Activated CD8-positive, alpha-beta T cell treated with anti-CD3 and anti-CD28 coated beads for 36 hours (primary cell): ENCODE results near the gene ABHD12. TPM values are rescaled to one million over a fixed set of nuclear protein-coding genes. Genes with fewer than 3 reads are reported as not detected.

Experiments used
- ATAC-seq: fragments of 200-7000 bp; cut with Tn5 transposase; one replicate; pipeline ENCODE4 v1.10.0; 2021; ENCODE audit warnings: mild to moderate bottlenecking, moderate library complexity
- CTCF ChIA-PET: fragments of 350-600 bp; sonication (Branson Sonifier 250); formaldehyde crosslinking; loops from one replicate; lab custom pipeline; 2021; ENCODE audit warnings: antibody characterized with exemption; lab: Charles Lee
- POLR2A ChIA-PET: fragments of 350-600 bp; sonication (Branson Sonifier 250); formaldehyde crosslinking; loops from one replicate; lab custom pipeline; 2021; ENCODE audit warnings: antibody characterized with exemption; lab: Charles Lee
- DNase-seq: peaks from one replicate; pipeline ENCODE4 v3.0.0-alpha.2; 2020
- H3K27ac Mint-ChIP-seq: one replicate; pipeline ENCODE4 v1.8.0; 2021; ENCODE audit warnings: mild to moderate bottlenecking, mixed read lengths
- H3K27me3 Mint-ChIP-seq: one replicate; pipeline ENCODE4 v1.8.0; 2021; ENCODE audit warnings: mixed read lengths
- H3K36me3 Mint-ChIP-seq: one replicate; pipeline ENCODE4 v1.8.0; 2021; ENCODE audit warnings: low read depth, mixed read lengths
- H3K4me1 Mint-ChIP-seq: one replicate; pipeline ENCODE4 v1.8.0; 2021; ENCODE audit warnings: low read depth, mixed read lengths
- H3K4me3 Mint-ChIP-seq: one replicate; pipeline ENCODE4 v1.8.0; 2021; ENCODE audit warnings: mild to moderate bottlenecking, moderate library complexity, mixed read lengths
- H3K9me3 Mint-ChIP-seq: one replicate; pipeline ENCODE4 v1.8.0; 2021; ENCODE audit warnings: mixed read lengths
- intact Hi-C: fragments of 100-400 bp; cut with micrococcal nuclease; formaldehyde crosslinking; loops from one replicate; pipeline ENCODE4 v1.10.0; 2022
- total RNA-seq, 2 experiments: library from RNA; stranded (reverse); gene quantifications; one replicate each; pipeline ENCODE4 v1.2.3, GENCODE V29; 2021
- TF ChIP-seq, protein P1 (sequence below): fragments of 200-600 bp; IDR thresholded peaks from one replicate; pipeline ENCODE4 v1.8.0; 2022; ENCODE audit warnings: antibody characterized with exemption, mild to moderate bottlenecking

ABHD12 gene
- total RNA-seq, 2 experiments from 2014 or later: 16.0 to 17.0 TPM

DNA sequence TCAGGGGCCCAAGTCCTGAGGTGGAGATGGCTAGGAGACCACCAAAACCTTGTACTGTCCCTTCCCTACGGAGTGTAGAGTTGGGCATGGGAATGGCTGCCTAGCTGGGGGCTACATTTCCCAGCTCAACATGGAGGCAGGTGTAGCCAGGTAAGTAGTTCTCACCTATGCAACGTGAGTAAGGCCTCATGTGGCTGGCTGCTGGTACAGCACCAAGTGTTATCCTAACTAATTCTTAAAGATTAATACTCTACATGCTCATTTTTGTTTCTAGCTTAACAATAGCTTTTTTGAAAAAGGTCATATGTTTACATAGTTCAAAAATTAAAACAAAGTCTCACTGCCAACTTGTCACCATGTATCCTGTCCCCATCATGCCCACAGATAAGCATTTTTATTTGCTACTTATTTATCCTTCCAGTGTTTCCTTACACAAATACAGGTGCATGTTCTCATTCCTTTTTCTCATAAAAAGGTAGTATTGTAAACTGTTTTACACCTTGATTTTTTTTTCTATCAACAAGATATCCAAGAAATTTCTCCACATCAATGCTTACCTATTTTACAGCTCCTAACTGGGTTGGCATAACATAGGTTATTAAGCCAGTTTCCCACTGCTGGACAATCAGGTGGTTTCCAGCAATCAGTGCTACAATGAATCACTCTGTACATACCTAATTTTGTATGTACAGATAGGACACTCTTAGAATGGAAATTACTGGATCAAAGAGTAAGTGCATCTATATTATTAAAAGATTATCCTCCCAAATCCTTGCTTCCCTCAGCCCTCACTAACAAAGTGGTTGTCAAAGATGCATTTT lies 25.5 kb downstream of the ABHD12 start:
- no peak overlapping the region for H3K27ac Mint-ChIP-seq
- TF ChIP-seq, protein P1, sequence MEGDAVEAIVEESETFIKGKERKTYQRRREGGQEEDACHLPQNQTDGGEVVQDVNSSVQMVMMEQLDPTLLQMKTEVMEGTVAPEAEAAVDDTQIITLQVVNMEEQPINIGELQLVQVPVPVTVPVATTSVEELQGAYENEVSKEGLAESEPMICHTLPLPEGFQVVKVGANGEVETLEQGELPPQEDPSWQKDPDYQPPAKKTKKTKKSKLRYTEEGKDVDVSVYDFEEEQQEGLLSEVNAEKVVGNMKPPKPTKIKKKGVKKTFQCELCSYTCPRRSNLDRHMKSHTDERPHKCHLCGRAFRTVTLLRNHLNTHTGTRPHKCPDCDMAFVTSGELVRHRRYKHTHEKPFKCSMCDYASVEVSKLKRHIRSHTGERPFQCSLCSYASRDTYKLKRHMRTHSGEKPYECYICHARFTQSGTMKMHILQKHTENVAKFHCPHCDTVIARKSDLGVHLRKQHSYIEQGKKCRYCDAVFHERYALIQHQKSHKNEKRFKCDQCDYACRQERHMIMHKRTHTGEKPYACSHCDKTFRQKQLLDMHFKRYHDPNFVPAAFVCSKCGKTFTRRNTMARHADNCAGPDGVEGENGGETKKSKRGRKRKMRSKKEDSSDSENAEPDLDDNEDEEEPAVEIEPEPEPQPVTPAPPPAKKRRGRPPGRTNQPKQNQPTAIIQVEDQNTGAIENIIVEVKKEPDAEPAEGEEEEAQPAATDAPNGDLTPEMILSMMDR: no peak
- intact Hi-C loops: no loop called here
- ChIA-PET CTCF (no interaction called here), POLR2A (no interaction called here)
- H3K9me3 Mint-ChIP-seq: peaks cover 2% of the 10 kb centered on the region
- H3K36me3 Mint-ChIP-seq: peaks cover 17% of the 10 kb centered on the region
- no peak overlapping the region for H3K4me3 Mint-ChIP-seq
- ATAC-seq (no peak), DNase-seq (no peak)
- peaks cover 3% of the 10 kb centered on the region for H3K4me1 Mint-ChIP-seq
- no peaks in the 10 kb centered on the region for H3K27me3 Mint-ChIP-seq

DNA sequence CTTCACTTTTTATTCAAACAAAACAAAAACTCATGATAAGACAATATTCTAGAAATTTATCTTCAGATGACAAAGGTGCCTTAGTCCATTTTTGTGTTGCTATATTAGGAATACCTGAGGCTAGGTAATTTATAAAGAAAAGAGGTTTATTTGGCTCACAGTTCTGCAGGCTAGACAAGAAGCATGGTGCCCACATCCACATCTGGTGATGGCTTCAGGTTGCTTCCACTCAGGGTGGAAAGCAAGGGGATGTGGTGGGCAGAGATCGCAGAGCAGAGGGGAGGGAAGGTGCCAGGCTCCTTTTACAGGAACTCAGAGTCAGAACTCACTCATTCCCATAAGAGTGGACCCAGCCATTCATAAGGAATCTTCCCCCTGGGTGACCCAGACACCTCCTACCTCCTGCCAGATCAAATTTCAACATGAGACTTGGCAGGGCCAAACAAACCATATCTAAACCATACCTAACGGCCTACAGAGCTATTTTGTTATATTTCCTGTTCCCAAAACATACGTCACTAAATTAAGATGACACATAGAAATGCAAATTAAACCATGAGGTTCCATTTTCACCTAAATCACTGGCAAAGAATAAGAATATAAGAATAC lies 26.4 kb downstream of the ABHD12 start:
- ATAC-seq (no peak), DNase-seq (no peak)
- no peak overlapping the region for H3K27ac Mint-ChIP-seq
- intact Hi-C loops: no loop called here
- no peak overlapping the region for H3K4me3 Mint-ChIP-seq
- H3K4me1 Mint-ChIP-seq: peaks cover 3% of the 10 kb centered on the region
- ChIA-PET CTCF (no interaction called here), POLR2A (interaction anchor here (0.6 kb wide), 1 partner anchor 80 kb away, joined by 6 read pairs; no protein-coding TSS in a partner anchor)
- peaks cover 17% of the 10 kb centered on the region for H3K36me3 Mint-ChIP-seq
- TF ChIP-seq, protein P1: no peak
- no peaks in the 10 kb centered on the region for H3K27me3 Mint-ChIP-seq
- H3K9me3 Mint-ChIP-seq: peaks cover under 1% of the 10 kb centered on the region

DNA sequence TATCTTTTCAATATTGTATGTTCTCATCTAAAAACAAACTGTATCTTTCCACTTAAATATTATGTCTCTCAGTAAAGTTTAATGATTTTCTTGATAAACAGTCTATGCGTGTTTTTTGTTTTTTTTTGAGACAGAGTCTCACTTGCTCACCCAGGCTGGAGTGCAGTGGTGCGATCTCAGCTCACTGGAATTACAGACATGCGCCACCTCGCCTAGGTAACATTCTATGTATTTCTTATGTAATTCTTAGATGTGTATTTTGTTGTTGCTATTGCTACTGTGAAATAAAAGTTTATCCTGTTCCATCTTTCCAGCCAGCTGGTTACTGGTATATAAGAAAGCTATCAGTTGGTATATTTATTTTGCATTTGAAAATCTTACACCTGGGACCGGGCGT lies 29.4 kb downstream of the ABHD12 start:
- peaks cover 9% of the 10 kb centered on the region for H3K36me3 Mint-ChIP-seq
- H3K4me3 Mint-ChIP-seq: no peak overlapping the region
- ChIA-PET CTCF (interaction anchor here (1.1 kb wide), 1 partner anchor 38 kb away, joined by 3 read pairs; no protein-coding TSS in a partner anchor), POLR2A (no interaction called here)
- H3K27me3 Mint-ChIP-seq: no peaks in the 10 kb centered on the region
- no peak overlapping the region for H3K27ac Mint-ChIP-seq
- ATAC-seq (no peak), DNase-seq (no peak)
- intact Hi-C loops: no loop called here
- TF ChIP-seq, protein P1: no peak
- no peaks in the 10 kb centered on the region for H3K9me3 Mint-ChIP-seq
- H3K4me1 Mint-ChIP-seq: peaks cover 13% of the 10 kb centered on the region

DNA sequence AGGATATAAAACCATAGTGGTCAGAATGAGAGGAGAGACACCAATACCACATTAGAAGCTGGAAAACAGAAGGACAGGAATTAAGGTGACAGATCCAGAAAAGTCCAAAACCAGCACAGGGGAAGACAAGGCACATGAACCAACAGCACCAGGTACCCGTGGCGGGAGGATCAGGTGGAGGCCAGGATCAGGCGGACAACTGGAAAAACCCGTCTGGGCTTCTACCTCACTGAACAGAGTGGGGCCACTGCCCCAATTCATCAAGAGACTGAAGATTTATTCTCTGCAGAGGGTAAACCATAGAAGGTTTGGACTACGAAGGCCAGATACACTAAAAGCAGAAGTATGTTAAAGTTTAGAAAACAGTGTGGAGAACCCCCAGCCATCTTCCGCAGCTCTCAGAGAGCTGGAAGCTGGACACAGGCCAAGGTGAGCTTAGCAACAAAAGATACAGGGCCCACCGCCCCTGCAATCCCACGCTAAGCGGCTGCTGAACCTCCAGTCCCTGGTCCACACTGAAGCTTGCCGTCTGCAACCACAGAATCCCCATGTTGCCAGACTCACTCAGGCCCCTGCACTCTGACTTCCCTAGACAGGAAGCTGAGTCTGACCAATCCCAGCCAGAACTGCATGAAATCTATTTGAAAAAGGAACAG lies 29.9 kb downstream of the ABHD12 start:
- Mint-ChIP-seq H3K36me3 (peaks cover 9% of the 10 kb centered on the region), H3K27ac (no peak overlapping the region), H3K4me1 (peaks cover 16% of the 10 kb centered on the region), H3K4me3 (no peak overlapping the region), H3K27me3 (no peaks in the 10 kb centered on the region), H3K9me3 (no peaks in the 10 kb centered on the region)
- TF ChIP-seq, protein P1: no peak
- ATAC-seq (no peak), DNase-seq (no peak)
- CTCF ChIA-PET: interaction anchor here (1.1 kb wide), 1 partner anchor 39 kb away, joined by 3 read pairs; no protein-coding TSS in a partner anchor
- intact Hi-C loops: no loop called here
- POLR2A ChIA-PET: no interaction called here
